Measurements from ENCODE around the gene MYF5. TPM values are rescaled to one million over a fixed set of nuclear protein-coding genes. Genes with fewer than 3 reads are reported as not detected.

The MYF5 gene
- total RNA-seq, 1 donor from 2014 or later, result not detected

DNA sequence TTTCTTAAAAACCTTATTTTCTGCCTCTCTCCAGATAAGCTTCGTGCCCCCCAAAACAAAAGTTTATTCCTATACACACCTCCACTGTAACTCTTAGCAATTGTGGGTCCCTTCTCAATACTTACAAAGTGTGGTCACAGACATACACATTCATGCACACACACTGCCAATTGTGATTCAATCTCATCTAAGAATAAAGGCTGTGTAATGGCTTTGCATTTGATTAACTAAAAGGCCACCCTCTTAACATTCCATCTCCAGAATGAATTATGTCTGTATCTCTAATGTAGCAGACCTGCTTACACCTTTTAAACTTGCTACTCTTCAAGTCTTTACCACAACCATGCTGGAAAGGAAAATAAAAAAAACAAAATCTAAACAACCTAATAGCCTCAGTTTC, 49.5 kb downstream of the MYF5 start:
- DNase-seq (ENCODE audit: extremely low spot score, unreplicated experiment), result no peak
- H3K27ac Mint-ChIP-seq, result no peak overlapping the region
- no peak overlapping the region for H3K4me3 Mint-ChIP-seq
- no peaks in the 10 kb centered on the region for H3K27me3 Mint-ChIP-seq
- H3K9me3 Mint-ChIP-seq, result peaks cover 3% of the 10 kb centered on the region
- no peak for TF ChIP-seq CTCF (conservative IDR thresholded peaks at IDR 0.05)
- H3K4me1 Mint-ChIP-seq (ENCODE audit: unreplicated experiment), result peaks cover 5% of the 10 kb centered on the region
- peaks cover 3% of the 10 kb centered on the region for H3K36me3 Mint-ChIP-seq

DNA sequence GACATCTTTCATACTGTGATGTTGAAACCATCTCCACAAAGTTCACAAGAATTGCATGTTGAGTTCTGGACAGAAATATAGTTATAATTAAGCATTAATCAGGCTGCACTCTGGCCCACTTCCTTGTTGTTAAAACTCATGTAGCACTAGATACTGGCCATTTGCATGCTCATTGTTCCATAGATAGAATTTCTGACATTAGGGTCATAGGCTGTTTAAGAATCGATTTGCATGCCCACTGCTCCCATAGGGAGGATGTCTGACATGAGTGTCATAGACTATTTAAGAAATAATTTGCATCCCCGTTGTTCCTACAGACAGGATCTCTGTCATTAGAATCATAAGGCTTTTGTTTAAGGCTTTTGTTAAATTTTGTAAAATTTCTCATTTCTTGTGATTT, 50.2 kb downstream of the MYF5 start:
- H3K9me3 Mint-ChIP-seq, result peaks cover 5% of the 10 kb centered on the region
- H3K4me1 Mint-ChIP-seq (ENCODE audit: unreplicated experiment), result peaks cover 2% of the 10 kb centered on the region
- H3K4me3 Mint-ChIP-seq, result no peak overlapping the region
- peaks cover 8% of the 10 kb centered on the region for H3K36me3 Mint-ChIP-seq
- no peak for DNase-seq (ENCODE audit: extremely low spot score, unreplicated experiment)
- TF ChIP-seq CTCF (conservative IDR thresholded peaks at IDR 0.05), result no peak
- no peak overlapping the region for H3K27ac Mint-ChIP-seq
- no peaks in the 10 kb centered on the region for H3K27me3 Mint-ChIP-seq

Other genes starting within 250 kb of the MYF5 start
- gene MYF6, start 9.3 kb upstream of the MYF5 start, total RNA-seq (ENCODE audit: low replicate concordance), result 1.4 TPM in 1 of 2 replicates, not detected in the other
- 22.1 and 32.7 TPM in 2 replicates for gene LIN7A, start 221.0 kb downstream of the MYF5 start, total RNA-seq (ENCODE audit: low replicate concordance)